ENCODE measurements around the gene CALML5. TPM values are rescaled to one million over a fixed set of nuclear protein-coding genes. Genes with fewer than 3 reads are reported as not detected.

CALML5 gene
- total RNA-seq, 1 experiment from 2014 or later: not detected

DNA sequence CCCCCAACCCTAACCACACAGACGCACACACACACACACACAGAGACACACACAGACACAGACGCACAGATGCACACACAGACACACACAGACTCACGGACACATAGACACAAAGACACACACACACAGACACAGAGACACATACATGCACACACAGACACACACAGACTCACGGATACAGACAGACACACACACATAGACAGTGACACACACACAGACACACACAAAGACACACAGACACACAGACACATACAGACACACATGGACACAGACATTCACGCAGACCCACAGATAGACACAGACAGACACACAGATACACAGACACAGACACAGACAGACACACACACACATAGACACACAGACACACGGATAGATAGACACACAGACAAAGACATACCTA lies 2.1 kb downstream of the CALML5 start (continued):
- no peak for TF ChIP-seq ZNF512 (CRISPR knock-in tag; IDR thresholded peaks at IDR 0.05; ENCODE audit: borderline replicate concordance)

DNA sequence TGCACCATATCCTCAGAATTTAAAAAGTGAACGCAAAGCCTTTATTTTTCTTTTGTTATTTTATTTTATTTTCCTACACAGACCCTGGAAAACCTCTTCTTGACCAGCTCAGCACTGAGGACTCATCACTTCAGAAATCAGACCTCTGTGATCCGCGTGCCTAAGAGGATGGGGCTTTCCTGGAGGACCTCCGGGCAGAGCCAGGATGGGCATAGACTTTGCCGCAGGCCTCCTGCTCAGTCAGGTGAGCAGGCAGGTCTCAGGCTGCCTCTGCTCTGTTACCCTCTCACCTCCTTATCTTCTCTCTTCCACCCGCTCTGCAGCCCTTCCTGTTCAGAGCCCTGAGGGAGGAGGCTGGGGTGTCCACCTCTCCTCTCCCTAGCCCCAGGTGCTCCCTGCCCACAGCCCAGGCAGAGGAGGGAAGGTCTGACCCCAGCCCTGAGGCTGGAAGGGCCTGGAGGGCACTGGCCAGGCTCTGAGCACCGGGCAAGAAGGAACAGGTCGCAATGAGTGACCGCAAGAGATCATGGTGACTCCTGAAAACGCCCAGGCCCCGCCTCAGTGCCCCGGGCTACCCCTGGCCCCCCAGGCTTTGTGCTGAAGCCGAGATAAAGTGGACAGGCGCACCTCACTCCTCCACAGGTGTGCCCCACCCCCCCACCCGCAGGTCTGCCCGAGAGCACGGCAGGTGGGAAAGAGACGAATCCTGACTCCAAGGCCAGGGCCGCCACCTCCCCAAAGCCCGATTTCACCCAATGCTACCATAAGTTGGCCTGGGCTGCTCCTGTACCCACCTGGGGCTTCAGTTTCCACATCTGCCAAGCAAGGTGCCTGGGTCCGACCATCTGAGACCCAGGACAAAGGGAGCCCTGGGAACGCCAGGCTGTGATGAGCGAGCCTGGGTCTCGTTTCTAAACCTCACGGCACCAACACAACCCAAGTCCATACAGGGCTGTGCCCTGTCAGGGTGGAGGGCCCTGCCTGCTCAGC lies 2.8 kb downstream of the CALML5 start:
- Mint-ChIP-seq H3K36me3 (peaks cover 14% of the 10 kb centered on the region), H3K4me1 (0 out of 2 replicates have a peak, but pooled peaks cover 5% of the 10 kb centered on the region), H3K27ac (no peak overlapping the region), H3K9me3 (peaks cover 14% of the 10 kb centered on the region), H3K4me3 (no peak overlapping the region), H3K27me3 (ENCODE audit: low read depth) (peaks cover under 1% of the 10 kb centered on the region; the same call in 1 of the 2 replicates)
- ChIA-PET CTCF (no interaction called here), POLR2A (no interaction called here)
- no peak for DNase-seq (ENCODE audit: low spot score)
- TF ChIP-seq RORB (CRISPR knock-in tag; IDR thresholded peaks at IDR 0.05): no peak
- no peak for TF ChIP-seq IRF1 (CRISPR knock-in tag; IDR thresholded peaks at IDR 0.05)
- no peak for ATAC-seq

GRCh38 chr10:5494611-5495010 lies 4.8 kb downstream of the CALML5 start:
- ChIA-PET CTCF (no interaction called here), POLR2A (no interaction called here)
- Mint-ChIP-seq H3K27ac (no peak overlapping the region), H3K27me3 (ENCODE audit: low read depth) (peaks cover 3% of the 10 kb centered on the region; the same call in 1 of the 2 replicates), H3K36me3 (peaks cover 16% of the 10 kb centered on the region), H3K4me3 (no peak overlapping the region), H3K4me1 (0 out of 2 replicates have a peak, but pooled peaks cover 2% of the 10 kb centered on the region), H3K9me3 (peaks cover 20% of the 10 kb centered on the region)
- DNase-seq (ENCODE audit: low spot score): no peak
- ATAC-seq: no peak
- TF ChIP-seq, protein P1, sequence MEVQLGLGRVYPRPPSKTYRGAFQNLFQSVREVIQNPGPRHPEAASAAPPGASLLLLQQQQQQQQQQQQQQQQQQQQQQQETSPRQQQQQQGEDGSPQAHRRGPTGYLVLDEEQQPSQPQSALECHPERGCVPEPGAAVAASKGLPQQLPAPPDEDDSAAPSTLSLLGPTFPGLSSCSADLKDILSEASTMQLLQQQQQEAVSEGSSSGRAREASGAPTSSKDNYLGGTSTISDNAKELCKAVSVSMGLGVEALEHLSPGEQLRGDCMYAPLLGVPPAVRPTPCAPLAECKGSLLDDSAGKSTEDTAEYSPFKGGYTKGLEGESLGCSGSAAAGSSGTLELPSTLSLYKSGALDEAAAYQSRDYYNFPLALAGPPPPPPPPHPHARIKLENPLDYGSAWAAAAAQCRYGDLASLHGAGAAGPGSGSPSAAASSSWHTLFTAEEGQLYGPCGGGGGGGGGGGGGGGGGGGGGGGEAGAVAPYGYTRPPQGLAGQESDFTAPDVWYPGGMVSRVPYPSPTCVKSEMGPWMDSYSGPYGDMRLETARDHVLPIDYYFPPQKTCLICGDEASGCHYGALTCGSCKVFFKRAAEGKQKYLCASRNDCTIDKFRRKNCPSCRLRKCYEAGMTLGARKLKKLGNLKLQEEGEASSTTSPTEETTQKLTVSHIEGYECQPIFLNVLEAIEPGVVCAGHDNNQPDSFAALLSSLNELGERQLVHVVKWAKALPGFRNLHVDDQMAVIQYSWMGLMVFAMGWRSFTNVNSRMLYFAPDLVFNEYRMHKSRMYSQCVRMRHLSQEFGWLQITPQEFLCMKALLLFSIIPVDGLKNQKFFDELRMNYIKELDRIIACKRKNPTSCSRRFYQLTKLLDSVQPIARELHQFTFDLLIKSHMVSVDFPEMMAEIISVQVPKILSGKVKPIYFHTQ (CRISPR knock-in tag; IDR thresholded peaks at IDR 0.05): no peak
- TF ChIP-seq, protein P2, sequence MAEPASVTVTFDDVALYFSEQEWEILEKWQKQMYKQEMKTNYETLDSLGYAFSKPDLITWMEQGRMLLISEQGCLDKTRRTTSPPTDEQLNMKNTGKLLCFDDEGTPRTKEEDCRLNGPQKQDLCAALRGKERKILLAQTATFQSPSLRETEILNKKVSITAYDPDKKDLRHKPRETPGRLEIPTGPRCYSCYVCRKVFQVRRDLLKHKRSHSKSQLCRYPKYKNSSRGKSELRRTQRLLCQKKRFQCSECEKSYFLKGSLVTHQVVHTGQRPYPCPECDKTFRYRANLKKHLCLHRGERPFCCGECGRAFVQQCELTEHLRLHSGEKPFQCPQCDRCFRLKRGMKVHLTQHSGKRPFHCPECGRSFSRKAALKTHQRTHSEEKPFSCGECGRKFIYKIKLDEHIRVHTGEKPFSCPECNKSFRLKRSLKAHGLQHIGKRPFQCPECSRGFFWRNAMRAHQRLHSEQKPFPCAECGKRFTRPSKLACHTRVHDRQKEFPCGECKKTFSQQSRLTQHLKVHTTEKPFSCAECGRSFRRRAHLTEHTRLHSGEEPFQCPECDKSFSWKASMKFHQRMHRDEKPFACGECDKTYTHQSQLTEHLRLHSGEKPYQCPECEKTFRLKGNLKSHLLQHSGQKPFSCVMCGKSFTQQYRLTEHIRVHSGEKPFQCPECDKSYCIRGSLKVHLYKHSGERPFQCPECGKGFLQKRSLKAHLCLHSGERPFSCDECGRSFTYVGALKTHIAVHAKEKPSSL (CRISPR knock-in tag; conservative IDR thresholded peaks at IDR 0.05): no peak
- TF ChIP-seq ZNF219 (CRISPR knock-in tag; IDR thresholded peaks at IDR 0.05; ENCODE audit: borderline replicate concordance) (no peak), EMX1 (CRISPR knock-in tag; IDR thresholded peaks at IDR 0.05) (no peak), ZNF671 (CRISPR knock-in tag; IDR thresholded peaks at IDR 0.05) (no peak), MAX (CRISPR knock-in tag; IDR thresholded peaks at IDR 0.05) (no peak), ARID4B (CRISPR knock-in tag; IDR thresholded peaks at IDR 0.05; ENCODE audit: borderline replicate concordance) (no peak), TP53 (CRISPR knock-in tag; IDR thresholded peaks at IDR 0.05) (no peak), ZSCAN18 (CRISPR knock-in tag; IDR thresholded peaks at IDR 0.05) (no peak), NFYB (CRISPR knock-in tag; conservative IDR thresholded peaks at IDR 0.05; ENCODE audit: low read depth) (no peak)
- TF ChIP-seq, protein P3, sequence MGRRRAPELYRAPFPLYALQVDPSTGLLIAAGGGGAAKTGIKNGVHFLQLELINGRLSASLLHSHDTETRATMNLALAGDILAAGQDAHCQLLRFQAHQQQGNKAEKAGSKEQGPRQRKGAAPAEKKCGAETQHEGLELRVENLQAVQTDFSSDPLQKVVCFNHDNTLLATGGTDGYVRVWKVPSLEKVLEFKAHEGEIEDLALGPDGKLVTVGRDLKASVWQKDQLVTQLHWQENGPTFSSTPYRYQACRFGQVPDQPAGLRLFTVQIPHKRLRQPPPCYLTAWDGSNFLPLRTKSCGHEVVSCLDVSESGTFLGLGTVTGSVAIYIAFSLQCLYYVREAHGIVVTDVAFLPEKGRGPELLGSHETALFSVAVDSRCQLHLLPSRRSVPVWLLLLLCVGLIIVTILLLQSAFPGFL (CRISPR knock-in tag; IDR thresholded peaks at IDR 0.05; ENCODE audit: borderline replicate concordance): no peak

Data from WTC11 (cell line).